HEK293 (cell line): ENCODE results near the gene CALCOCO1.

ENCODE experiments used
- GFI1B ChIP-seq: fragments of 450-650 bp; formaldehyde crosslinking; IDR thresholded peaks from 2 replicates; pipeline ENCODE4 v1.5.1; 2016; ENCODE audit warnings: missing biosample characterization, missing genetic modification characterization
- SCRT2 ChIP-seq: fragments of 450-650 bp; formaldehyde crosslinking; IDR thresholded peaks from 2 replicates; pipeline ENCODE4 v1.5.1; 2016; ENCODE audit warnings: missing biosample characterization, missing genetic modification characterization
- ZNF10 ChIP-seq: fragments of 450-650 bp; formaldehyde crosslinking; IDR thresholded peaks from 2 replicates; pipeline ENCODE4 v1.5.1; 2017; ENCODE audit warnings: missing biosample characterization, missing genetic modification characterization
- ZNF114 ChIP-seq: fragments of 450-650 bp; formaldehyde crosslinking; IDR thresholded peaks from 2 replicates; pipeline ENCODE4 v1.5.0; 2017; ENCODE audit warnings: missing biosample characterization, missing genetic modification characterization
- ZNF157 ChIP-seq: fragments of 450-650 bp; formaldehyde crosslinking; IDR thresholded peaks from 2 replicates; pipeline ENCODE4 v1.5.1; 2016; ENCODE audit warnings: missing biosample characterization, missing genetic modification characterization
- ZNF16 ChIP-seq: fragments of 450-650 bp; formaldehyde crosslinking; IDR thresholded peaks from 2 replicates; pipeline ENCODE4 v1.5.1; 2016; ENCODE audit warnings: low read depth, missing biosample characterization, missing genetic modification characterization
- ZNF48 ChIP-seq: fragments of 450-650 bp; formaldehyde crosslinking; IDR thresholded peaks from 2 replicates; pipeline ENCODE4 v1.5.1; 2016; ENCODE audit warnings: missing biosample characterization, missing genetic modification characterization
- ZNF510 ChIP-seq: fragments of 450-650 bp; formaldehyde crosslinking; IDR thresholded peaks from 2 replicates; pipeline ENCODE4 v1.5.1; 2018; ENCODE audit warnings: mild to moderate bottlenecking, missing genetic modification characterization, missing biosample characterization; ENCODE audit not compliant: insufficient replicate concordance
- ZNF514 ChIP-seq: fragments of 450-650 bp; formaldehyde crosslinking; IDR thresholded peaks from 2 replicates; pipeline ENCODE4 v1.5.1; 2016; ENCODE audit warnings: missing biosample characterization, missing genetic modification characterization
- ZNF529 ChIP-seq: fragments of 450-650 bp; formaldehyde crosslinking; IDR thresholded peaks from 2 replicates; pipeline ENCODE4 v1.5.1; 2017; ENCODE audit warnings: missing genetic modification characterization, missing biosample characterization; ENCODE audit not compliant: insufficient replicate concordance
- ZNF548 ChIP-seq: fragments of 450-650 bp; formaldehyde crosslinking; IDR thresholded peaks from 2 replicates; pipeline ENCODE4 v1.5.1; 2016; ENCODE audit warnings: missing biosample characterization, missing genetic modification characterization
- ZNF555 ChIP-seq: fragments of 450-650 bp; formaldehyde crosslinking; conservative IDR thresholded peaks from 2 replicates; pipeline ENCODE4 v1.5.1; 2017; ENCODE audit warnings: missing biosample characterization, mild to moderate bottlenecking, missing genetic modification characterization, inconsistent platforms
- ZNF558 ChIP-seq: fragments of 450-650 bp; formaldehyde crosslinking; IDR thresholded peaks from 2 replicates; pipeline ENCODE4 v1.5.1; 2016; ENCODE audit warnings: missing biosample characterization, missing genetic modification characterization
- ZNF560 ChIP-seq: fragments of 450-650 bp; formaldehyde crosslinking; IDR thresholded peaks from 2 replicates; pipeline ENCODE4 v1.5.1; 2017; ENCODE audit warnings: missing biosample characterization, missing genetic modification characterization, borderline replicate concordance
- ZNF623 ChIP-seq: fragments of 450-650 bp; formaldehyde crosslinking; IDR thresholded peaks from 2 replicates; pipeline ENCODE4 v1.5.1; 2016; ENCODE audit warnings: missing biosample characterization, missing genetic modification characterization
- ZNF670 ChIP-seq: fragments of 450-650 bp; formaldehyde crosslinking; IDR thresholded peaks from 2 replicates; pipeline ENCODE4 v1.5.1; 2016; ENCODE audit warnings: missing biosample characterization, missing genetic modification characterization, low read depth
- ZSCAN4 ChIP-seq: fragments of 450-650 bp; formaldehyde crosslinking; IDR thresholded peaks from 2 replicates; pipeline ENCODE4 v1.5.1; 2017; ENCODE audit warnings: missing biosample characterization, missing genetic modification characterization
- TF ChIP-seq, protein P1 (sequence below): fragments of 450-650 bp; formaldehyde crosslinking; conservative IDR thresholded peaks from 2 replicates; pipeline ENCODE4 v1.5.1; 2016; ENCODE audit warnings: low read depth, missing biosample characterization, missing genetic modification characterization
- TF ChIP-seq, protein P2 (sequence below): fragments of 450-650 bp; formaldehyde crosslinking; IDR thresholded peaks from 2 replicates; pipeline ENCODE4 v1.5.1; 2017; ENCODE audit warnings: missing biosample characterization, missing genetic modification characterization
- TF ChIP-seq, protein P3 (sequence below): fragments of 450-650 bp; formaldehyde crosslinking; conservative IDR thresholded peaks from 2 replicates; pipeline ENCODE4 v1.5.1; 2016; ENCODE audit warnings: low read depth, missing biosample characterization, missing genetic modification characterization
- TF ChIP-seq, protein P4 (sequence below): fragments of 450-650 bp; formaldehyde crosslinking; IDR thresholded peaks from 2 replicates; pipeline ENCODE4 v1.5.1; 2016; ENCODE audit warnings: missing biosample characterization, missing genetic modification characterization
- TF ChIP-seq, protein P5 (sequence below): fragments of 450-650 bp; formaldehyde crosslinking; IDR thresholded peaks from 2 replicates; pipeline ENCODE4 v1.5.1; 2016; ENCODE audit warnings: missing biosample characterization, missing genetic modification characterization

Gene CALCOCO1

GRCh38 chr12:53664191-53664590 lies 63.1 kb downstream of the CALCOCO1 start (continued):
- TF ChIP-seq, protein P1, sequence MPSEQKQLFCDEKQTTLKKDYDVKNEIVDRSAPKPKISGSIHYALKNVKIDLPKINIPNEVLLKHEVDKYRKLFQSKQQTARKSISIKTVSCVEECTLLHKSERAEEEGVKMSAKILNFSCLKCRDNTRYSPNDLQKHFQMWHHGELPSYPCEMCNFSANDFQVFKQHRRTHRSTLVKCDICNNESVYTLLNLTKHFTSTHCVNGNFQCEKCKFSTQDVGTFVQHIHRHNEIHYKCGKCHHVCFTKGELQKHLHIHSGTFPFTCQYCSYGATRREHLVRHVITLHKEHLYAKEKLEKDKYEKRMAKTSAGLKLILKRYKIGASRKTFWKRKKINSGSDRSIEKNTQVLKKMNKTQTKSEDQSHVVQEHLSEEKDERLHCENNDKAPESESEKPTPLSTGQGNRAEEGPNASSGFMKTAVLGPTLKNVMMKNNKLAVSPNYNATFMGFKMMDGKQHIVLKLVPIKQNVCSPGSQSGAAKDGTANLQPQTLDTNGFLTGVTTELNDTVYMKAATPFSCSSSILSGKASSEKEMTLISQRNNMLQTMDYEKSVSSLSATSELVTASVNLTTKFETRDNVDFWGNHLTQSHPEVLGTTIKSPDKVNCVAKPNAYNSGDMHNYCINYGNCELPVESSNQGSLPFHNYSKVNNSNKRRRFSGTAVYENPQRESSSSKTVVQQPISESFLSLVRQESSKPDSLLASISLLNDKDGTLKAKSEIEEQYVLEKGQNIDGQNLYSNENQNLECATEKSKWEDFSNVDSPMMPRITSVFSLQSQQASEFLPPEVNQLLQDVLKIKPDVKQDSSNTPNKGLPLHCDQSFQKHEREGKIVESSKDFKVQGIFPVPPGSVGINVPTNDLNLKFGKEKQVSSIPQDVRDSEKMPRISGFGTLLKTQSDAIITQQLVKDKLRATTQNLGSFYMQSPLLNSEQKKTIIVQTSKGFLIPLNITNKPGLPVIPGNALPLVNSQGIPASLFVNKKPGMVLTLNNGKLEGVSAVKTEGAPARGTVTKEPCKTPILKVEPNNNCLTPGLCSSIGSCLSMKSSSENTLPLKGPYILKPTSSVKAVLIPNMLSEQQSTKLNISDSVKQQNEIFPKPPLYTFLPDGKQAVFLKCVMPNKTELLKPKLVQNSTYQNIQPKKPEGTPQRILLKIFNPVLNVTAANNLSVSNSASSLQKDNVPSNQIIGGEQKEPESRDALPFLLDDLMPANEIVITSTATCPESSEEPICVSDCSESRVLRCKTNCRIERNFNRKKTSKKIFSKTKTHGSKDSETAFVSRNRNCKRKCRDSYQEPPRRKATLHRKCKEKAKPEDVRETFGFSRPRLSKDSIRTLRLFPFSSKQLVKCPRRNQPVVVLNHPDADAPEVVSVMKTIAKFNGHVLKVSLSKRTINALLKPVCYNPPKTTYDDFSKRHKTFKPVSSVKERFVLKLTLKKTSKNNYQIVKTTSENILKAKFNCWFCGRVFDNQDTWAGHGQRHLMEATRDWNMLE, result peak; percentile 96
- TF ChIP-seq ZNF48 (tag by site-specific recombination), result 0 out of 2 replicates have a peak, but pooled peaks have one; percentile 25
- TF ChIP-seq, protein P2, sequence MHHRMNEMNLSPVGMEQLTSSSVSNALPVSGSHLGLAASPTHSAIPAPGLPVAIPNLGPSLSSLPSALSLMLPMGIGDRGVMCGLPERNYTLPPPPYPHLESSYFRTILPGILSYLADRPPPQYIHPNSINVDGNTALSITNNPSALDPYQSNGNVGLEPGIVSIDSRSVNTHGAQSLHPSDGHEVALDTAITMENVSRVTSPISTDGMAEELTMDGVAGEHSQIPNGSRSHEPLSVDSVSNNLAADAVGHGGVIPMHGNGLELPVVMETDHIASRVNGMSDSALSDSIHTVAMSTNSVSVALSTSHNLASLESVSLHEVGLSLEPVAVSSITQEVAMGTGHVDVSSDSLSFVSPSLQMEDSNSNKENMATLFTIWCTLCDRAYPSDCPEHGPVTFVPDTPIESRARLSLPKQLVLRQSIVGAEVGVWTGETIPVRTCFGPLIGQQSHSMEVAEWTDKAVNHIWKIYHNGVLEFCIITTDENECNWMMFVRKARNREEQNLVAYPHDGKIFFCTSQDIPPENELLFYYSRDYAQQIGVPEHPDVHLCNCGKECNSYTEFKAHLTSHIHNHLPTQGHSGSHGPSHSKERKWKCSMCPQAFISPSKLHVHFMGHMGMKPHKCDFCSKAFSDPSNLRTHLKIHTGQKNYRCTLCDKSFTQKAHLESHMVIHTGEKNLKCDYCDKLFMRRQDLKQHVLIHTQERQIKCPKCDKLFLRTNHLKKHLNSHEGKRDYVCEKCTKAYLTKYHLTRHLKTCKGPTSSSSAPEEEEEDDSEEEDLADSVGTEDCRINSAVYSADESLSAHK, result 0 out of 2 replicates have a peak, but pooled peaks have one; percentile 17
- peak; percentile 32 for TF ChIP-seq ZNF529 (tag by site-specific recombination)
- 0 out of 2 replicates have a peak, but pooled peaks have one; percentile 68 for TF ChIP-seq ZNF514 (tag by site-specific recombination)
- no peak for TF ChIP-seq ZSCAN4 (tag by site-specific recombination)
- no peak for TF ChIP-seq ZNF548 (tag by site-specific recombination)
- peak; percentile 28; the same call in 1 of the 2 replicates for TF ChIP-seq GFI1B
- TF ChIP-seq ZNF10 (tag by site-specific recombination), result no peak
- peak; percentile 80; the same call in 1 of the 2 replicates for TF ChIP-seq ZNF560 (tag by site-specific recombination)
- no peak for TF ChIP-seq ZNF114
- TF ChIP-seq ZNF157 (tag by site-specific recombination), result no peak
- peak; percentile 89 for TF ChIP-seq ZNF558 (tag by site-specific recombination)
- no peak for TF ChIP-seq ZNF670
- peak; percentile 84 for TF ChIP-seq ZNF623 (tag by site-specific recombination)
- TF ChIP-seq SCRT2 (tag by site-specific recombination), result no peak
- TF ChIP-seq, protein P3, sequence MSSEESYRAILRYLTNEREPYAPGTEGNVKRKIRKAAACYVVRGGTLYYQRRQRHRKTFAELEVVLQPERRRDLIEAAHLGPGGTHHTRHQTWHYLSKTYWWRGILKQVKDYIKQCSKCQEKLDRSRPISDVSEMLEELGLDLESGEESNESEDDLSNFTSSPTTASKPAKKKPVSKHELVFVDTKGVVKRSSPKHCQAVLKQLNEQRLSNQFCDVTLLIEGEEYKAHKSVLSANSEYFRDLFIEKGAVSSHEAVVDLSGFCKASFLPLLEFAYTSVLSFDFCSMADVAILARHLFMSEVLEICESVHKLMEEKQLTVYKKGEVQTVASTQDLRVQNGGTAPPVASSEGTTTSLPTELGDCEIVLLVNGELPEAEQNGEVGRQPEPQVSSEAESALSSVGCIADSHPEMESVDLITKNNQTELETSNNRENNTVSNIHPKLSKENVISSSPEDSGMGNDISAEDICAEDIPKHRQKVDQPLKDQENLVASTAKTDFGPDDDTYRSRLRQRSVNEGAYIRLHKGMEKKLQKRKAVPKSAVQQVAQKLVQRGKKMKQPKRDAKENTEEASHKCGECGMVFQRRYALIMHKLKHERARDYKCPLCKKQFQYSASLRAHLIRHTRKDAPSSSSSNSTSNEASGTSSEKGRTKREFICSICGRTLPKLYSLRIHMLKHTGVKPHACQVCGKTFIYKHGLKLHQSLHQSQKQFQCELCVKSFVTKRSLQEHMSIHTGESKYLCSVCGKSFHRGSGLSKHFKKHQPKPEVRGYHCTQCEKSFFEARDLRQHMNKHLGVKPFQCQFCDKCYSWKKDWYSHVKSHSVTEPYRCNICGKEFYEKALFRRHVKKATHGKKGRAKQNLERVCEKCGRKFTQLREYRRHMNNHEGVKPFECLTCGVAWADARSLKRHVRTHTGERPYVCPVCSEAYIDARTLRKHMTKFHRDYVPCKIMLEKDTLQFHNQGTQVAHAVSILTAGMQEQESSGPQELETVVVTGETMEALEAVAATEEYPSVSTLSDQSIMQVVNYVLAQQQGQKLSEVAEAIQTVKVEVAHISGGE (tag by site-specific recombination), result peak; percentile 80
- no peak for TF ChIP-seq ZNF510 (tag by site-specific recombination)
- peak; percentile 82 for TF ChIP-seq ZNF555 (tag by site-specific recombination)
- TF ChIP-seq, protein P4, sequence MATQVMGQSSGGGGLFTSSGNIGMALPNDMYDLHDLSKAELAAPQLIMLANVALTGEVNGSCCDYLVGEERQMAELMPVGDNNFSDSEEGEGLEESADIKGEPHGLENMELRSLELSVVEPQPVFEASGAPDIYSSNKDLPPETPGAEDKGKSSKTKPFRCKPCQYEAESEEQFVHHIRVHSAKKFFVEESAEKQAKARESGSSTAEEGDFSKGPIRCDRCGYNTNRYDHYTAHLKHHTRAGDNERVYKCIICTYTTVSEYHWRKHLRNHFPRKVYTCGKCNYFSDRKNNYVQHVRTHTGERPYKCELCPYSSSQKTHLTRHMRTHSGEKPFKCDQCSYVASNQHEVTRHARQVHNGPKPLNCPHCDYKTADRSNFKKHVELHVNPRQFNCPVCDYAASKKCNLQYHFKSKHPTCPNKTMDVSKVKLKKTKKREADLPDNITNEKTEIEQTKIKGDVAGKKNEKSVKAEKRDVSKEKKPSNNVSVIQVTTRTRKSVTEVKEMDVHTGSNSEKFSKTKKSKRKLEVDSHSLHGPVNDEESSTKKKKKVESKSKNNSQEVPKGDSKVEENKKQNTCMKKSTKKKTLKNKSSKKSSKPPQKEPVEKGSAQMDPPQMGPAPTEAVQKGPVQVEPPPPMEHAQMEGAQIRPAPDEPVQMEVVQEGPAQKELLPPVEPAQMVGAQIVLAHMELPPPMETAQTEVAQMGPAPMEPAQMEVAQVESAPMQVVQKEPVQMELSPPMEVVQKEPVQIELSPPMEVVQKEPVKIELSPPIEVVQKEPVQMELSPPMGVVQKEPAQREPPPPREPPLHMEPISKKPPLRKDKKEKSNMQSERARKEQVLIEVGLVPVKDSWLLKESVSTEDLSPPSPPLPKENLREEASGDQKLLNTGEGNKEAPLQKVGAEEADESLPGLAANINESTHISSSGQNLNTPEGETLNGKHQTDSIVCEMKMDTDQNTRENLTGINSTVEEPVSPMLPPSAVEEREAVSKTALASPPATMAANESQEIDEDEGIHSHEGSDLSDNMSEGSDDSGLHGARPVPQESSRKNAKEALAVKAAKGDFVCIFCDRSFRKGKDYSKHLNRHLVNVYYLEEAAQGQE, result peak; percentile 70
- 0 out of 2 replicates have a peak, but pooled peaks have one; percentile 33 for TF ChIP-seq ZNF16 (tag by site-specific recombination)
- TF ChIP-seq, protein P5, sequence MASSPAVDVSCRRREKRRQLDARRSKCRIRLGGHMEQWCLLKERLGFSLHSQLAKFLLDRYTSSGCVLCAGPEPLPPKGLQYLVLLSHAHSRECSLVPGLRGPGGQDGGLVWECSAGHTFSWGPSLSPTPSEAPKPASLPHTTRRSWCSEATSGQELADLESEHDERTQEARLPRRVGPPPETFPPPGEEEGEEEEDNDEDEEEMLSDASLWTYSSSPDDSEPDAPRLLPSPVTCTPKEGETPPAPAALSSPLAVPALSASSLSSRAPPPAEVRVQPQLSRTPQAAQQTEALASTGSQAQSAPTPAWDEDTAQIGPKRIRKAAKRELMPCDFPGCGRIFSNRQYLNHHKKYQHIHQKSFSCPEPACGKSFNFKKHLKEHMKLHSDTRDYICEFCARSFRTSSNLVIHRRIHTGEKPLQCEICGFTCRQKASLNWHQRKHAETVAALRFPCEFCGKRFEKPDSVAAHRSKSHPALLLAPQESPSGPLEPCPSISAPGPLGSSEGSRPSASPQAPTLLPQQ, result no peak
